Measurements from ENCODE around the gene RIMBP2.

Gene RIMBP2

DNA sequence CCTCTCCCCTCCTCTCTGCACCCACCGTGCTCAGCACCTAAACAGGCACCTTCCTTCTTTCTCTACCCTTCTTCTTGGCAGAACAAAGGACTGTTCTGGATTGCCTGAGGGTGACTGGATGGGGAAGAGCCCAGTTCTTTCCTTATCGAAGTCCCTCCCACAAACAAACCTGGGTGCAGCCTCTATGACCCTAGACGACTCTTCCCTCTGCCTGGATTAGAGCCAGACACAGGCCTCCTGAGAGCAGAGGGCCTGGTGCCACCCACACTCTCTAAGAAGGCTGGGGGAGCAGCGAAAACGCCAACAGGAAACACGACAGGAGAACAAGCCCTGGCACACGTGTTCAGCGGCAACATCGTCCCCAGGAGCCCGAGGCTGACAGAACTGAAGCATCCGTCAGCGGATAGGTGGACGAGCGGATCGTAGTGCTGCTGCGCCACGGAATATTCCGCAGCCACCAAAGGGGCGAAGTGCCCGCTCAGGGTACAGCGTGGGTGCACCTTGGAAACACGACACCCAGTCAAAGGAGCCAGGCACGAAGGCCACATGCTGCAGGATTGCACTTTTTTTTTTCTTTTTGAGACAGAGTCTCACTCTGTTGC lies 38.0 kb downstream of the RIMBP2 start:
- DNase-seq: no peak

DNA sequence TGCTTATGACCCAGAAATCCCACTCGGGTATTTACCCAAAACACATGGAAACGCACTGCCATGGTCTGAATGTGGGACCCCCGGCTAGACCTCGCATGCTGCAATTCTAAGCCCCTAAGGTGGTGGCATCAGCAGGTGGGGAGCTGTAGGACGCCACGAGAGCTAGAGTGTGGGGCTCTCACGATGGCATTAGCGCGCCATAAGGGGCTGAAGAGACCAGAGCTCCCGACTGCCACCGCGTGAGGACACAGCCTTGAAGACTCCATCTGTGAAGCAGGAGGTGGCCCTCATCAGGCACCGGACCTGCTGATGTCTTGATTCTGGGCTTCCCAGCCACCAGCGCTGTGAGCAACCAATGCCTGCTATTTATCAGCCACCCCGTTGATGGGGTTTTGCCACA lies 40.3 kb downstream of the RIMBP2 start:
- DNase-seq: no peak

DNA sequence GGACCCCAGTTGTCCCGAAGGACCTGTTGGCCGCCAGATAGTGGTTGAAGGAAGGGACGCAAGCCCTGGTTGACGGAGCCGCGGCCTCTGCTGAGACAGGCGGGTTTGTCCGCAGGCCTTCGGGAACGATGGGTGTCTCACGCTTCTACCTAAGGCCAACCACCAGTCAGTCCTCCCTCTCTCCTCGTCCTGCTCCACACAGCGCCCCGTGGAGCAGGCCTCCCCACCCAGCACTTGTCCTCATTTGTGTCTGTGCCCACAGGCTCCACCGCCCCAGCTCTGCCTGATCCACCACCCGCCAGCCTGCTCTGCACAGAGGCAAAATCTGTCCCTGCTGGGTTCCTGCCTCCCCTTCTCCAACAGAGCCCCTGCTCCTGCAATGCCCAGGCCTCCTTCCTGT lies 41.0 kb downstream of the RIMBP2 start:
- no peak for DNase-seq

DNA sequence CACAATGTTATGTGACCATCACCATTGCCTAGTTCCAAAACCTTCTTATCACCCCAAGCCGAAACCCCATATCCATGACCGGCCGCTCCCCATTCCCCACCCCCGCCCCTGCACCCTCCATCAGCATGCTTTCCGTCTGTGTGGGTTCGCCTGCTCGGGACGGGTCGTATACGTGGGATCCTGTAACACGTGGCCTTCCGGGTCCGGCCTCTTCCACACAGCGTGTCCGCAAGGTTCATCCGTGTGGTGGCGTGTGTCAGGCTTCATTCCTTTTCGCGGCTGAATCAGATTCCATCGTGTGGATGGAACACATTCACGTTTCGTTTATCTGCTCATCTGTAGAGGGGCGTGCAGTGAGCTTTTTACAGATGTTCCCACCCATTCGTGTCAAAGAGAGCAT lies 41.4 kb downstream of the RIMBP2 start:
- DNase-seq: no peak

DNA sequence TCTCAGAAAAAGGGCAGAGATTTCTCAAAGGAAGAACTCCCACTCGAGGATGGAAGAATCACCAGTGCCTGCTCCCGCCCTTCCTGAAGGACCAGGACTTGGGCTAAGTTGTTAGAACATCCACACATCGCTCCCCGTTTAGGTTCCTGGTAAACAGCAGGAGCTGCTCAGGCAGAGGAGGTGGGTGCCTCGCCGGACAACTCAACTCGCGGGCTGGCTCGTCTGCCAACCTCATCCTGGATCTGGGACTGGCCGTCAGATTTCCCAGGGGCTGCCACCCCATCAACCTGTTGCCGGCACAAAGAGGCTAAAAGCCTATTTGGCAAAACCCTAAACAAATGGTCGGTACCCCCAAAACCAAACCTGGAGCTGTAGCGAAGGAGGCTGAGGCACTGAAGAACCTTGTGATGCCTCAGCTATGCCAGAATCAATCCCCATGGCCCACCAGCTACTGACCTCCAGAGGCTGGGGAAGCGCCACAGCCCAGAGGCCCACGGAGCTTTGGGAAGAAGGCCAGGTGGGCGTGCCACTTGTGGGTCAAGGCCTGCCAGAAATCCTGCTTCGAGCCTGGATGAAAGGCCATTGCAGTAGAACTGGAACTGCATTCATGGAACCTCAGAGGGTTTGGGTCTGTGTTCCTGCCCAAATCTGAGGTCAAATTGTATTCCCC lies 42.9 kb downstream of the RIMBP2 start:
- no peak for DNase-seq

DNA sequence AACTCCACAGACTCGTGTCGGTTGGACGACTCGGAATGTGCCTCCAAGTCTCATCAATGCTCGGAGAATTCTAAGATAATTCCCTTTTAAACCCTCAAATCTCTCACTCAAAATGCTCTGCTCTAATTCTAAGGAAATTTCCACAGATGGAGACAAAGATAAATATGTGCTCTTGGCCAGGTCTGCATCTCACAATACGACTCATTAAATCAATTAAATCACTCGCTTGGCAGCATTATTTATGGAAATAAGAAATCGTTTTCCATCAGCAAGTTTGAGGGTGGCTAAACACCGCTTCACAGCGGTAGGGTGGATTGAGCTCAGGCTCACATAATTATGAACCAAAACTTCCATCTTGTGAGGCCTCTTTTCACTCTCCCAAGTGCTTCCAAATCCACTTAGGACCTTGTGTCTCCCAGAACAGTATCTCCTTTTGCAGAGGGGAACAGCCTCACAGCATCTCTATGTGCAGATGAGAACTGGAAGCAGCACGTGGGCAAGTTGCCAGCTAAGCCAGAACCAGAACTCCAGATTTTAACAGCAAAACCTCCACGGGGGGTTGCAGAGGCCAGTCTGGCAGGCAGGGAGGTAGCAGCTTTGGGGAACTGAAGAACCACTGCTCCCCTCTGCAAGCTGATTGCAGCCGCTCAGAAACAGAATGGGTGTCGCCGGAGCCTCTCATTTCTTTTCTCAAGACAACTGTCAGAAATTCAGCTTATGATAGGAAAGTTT lies 43.8 kb downstream of the RIMBP2 start:
- DNase-seq: no peak

DNA sequence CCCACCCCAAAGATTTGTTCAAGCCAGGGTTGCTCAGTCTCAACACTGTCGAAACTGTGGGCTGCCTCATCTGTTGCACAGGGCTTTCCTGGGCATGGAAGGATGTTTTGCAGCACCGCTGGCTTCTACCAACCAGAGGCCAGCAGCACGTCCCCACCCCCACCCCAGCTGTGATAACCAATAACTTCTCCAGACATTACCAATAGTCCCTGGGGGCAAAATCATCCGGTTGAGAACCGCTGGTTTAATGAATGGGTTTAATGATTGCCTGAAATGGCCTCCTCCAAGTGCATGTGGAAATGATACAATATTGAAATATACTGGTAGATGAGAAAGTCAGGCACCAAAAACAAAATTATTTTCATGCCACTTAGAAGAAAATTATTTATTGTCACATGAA lies 44.5 kb downstream of the RIMBP2 start:
- no peak for DNase-seq

DNA sequence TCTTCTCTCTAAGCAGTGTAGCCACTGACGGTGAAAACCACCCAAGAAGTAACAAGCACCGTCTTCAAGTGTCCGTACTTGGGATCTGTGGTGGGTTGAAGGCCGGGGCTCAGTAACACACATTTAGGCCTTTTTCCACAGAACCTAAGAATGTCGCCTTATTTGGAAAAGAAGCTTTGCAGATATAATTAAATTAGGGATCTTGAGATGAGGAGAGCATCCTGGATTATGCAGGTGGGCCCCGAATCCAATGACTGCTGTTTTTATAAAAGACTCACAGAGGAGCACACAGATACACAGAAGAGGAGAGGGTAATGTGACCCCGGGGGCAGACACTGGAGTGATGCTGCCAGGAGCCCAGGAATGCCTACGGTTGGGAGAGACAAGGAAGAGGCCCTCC lies 46.3 kb downstream of the RIMBP2 start:
- no peak for DNase-seq

DNA sequence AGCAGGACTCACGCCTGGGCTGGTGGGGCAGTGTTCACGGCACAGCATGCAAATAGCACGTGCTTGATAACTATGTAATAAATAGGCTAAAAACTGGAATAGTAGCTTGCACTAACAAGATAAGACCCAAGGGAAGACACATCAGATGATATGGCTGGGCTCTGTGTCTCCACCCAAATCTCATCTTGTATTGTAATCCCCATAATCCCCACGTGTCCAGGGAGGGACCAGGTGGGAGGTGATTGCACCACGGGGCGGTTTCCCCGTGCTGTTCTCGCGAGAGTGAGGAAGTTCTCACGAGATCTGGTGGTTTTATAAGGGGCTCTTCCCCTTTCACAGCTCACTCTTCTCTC lies 46.9 kb downstream of the RIMBP2 start:
- no peak for DNase-seq

DNA sequence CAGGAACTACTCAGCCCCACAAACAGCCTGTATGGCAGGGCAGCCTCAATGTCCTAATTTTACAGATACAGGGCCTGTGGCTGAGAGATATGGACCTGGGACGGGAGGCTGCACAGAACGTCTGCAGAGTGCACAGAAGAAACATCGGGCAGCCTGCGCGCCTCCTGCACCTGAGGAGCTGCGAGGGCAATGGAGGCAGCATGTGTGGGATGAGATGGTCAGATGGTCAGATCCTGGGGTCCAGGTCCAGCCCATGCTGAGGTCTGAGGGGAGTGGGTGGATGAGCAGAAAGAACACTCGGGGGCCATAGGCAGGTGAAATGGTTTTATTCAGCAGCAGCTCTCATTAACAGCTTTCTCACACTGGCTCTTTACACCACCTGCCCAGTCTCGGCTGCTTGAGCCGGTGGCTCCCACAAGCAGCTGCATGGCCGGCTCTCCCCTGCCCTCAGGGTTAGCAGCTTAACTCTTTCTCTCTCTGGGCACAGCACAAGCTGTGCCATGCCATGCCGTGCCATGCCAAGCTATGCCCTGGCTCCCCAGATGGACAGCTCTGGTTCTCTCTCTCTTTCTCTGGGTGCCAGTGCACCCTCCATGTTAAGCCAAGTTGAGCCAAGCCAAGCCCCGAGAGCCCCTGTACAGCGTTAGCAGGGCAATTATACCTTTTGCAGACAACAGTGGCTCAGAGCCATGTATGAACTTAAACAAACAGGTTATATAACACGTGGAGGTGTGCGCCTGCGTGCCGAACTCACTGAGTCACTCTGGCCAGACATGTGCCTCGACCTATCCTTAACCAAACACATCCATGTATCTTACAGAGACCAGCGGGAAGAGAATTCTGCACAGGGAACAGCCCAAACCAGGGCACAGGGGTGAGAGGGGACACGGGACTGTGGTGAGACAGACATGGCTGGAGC lies 47.6 kb downstream of the RIMBP2 start:
- no peak for DNase-seq

DNA sequence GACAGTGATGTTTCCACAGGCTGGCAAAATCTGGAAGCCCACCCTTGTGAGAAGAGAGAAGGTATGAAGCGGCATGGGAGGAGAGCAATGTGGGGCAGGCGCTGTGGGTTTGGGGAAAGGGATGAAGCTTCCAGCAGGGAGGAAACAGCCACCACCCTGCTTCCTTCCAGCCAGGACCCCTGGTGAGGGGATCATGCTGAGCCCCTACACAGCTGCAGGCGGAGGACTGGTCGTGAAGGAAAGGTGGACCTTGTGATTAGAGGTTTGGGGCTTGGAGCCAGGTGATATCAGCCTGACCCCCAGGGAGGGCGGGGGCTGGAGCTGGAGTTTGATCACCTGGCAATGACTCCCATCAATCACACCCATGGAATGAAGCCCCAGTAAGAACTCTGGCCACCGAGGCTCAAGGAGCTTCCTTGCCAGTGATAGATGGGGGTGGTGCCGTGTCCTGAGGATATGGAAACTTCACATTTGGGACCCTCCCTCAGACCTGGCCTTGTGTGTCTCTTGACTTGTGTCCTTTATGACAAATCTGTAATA lies 48.6 kb downstream of the RIMBP2 start:
- no peak for DNase-seq

DNA sequence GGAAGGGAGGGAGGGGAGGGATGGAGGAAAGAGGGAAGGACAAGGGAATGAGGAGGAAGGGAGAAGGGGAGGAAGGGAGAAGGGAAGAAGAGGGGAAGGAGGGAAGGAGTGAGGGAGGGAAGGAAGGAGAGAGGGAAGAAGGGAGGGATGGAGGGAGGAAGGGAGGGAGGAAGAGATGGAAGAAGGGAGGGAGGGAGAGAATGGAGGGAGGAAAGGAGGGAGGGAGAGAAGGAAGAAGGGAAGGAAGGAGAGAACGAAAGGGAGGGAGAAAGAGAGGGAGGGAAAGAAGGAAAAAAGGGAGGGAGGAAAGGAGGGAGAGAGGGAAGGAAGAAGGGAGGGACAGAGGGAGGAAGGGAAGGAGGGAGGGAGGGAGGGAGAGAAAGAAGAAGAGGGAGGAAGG lies 49.5 kb downstream of the RIMBP2 start:
- no peak for DNase-seq

DNA sequence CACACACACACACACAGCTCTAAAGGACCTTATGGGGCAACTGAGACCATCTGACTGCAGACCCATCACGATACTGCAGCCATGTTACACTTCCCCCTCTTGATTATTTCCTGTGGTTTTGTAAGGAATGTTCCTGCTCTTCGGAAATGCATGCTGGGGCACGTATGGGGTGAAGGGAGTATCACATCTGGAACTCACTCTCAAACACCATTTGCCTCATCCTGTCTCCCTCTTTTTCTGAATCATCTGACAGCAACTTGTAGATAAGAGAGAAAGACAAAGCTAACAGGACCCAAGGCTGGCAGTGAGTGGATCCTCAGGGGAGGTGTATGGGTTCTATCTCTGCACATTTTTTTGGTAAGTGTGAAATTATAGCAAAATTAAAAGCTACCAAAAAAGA lies 50.3 kb downstream of the RIMBP2 start:
- no peak for DNase-seq

DNA sequence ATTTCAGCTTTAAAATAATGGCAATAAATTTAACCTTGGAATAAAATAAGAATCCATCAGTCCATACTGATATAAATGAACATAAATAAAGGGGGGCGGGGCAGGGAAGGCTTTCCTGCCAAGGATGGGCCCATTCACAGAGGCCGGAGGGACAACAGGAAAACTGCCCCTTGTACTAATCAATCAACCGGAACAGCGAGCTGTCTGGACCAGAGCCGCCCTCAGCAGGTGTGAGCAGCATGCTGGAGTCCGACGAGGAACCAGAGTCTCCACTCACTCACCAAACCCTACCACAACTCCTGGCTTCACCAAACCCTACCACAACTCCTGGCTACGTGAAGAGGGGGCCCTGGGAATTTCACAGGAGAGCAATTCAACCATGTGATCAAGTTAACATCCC lies 51.3 kb downstream of the RIMBP2 start:
- no peak for DNase-seq

DNA sequence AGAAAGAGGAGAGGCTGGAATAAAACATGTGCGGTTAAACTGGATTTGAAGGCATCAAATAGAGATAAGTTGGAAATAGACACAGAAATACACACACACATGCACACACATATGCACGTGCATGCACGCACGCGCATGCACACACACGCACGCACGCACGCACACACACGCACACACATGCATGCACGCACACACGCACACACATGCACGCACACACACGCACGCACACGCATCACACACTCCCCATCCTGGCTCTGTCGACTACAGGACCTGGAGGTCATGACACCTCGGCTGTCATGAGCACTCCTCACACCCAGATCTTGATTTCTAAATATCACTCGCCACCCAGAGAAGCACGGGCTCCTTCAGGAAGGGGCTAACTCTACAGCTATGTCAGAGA lies 51.8 kb downstream of the RIMBP2 start:
- DNase-seq: no peak

DNA sequence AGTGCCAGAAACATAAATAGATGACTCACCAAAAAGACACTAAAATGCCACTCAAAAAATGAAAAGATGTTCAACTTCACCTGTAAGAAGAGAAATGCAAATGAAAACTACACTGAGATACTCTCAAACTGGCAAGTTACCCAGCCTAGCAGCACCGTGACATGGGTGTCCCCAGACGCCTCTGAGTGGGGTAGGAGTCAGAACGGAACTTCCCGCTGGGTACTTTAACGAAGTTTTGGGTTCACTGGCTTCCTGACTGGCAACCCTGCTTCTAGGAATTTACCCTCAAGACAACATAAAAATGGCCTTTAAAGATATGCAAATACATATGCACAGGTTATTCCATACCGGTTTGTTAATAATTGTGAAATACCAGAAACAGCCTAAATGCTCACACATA lies 52.6 kb downstream of the RIMBP2 start:
- peak; percentile 31 for DNase-seq

DNA sequence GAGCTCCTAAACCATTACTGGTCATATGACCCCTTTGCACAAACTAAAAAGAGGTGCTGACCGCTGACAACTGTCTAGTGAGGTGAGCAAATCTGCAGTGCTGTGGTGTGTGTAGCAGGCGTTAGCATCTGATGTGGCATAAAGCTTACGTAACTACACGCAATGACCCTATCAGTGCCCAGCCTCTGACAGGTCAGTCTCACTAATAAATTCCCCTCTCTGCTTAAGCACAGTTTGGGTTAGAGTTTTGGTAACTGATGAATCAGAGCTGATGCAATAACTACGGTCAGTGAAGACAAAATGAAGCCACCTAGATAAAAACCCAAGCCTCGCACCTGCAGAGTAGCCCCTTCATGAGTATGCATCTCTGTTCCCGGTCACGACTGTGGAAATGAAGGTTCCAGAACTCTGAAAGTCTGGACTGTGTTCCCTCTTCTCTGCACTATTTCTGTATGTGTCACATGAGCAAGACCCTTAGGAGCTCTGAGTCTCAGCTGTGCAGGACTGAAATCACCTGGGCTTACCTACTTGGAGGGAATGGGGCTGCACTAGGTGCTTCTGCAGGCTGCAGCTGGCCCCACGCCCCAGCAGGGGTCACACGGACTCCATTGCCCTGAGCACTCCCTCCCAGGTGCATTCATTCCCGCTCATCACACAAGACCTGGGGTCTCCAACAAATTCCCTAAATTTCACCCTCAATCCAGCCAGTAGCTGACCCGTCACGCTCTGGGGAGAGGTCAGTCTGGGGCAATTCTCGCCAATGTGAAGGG lies 54.4 kb downstream of the RIMBP2 start:
- no peak for DNase-seq

DNA sequence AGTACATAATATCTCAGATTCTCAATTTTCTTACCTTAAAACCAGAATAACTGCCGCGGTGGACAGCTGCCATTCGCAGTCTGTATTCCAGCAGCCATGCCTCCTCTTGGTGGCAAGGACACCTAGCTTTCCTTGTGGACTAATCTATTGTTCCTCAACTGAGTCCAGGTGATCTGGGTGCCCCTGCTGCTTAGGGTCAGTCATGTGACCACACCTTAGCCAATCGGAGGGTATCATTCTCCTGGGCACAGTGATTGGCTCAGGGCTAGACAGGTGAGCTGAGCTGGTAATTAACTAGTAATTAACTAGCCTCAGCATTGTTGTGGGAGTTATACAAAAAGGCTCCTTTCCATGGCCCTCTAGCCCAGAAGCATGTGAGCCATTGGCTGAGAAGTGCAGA lies 55.0 kb downstream of the RIMBP2 start:
- no peak for DNase-seq

DNA sequence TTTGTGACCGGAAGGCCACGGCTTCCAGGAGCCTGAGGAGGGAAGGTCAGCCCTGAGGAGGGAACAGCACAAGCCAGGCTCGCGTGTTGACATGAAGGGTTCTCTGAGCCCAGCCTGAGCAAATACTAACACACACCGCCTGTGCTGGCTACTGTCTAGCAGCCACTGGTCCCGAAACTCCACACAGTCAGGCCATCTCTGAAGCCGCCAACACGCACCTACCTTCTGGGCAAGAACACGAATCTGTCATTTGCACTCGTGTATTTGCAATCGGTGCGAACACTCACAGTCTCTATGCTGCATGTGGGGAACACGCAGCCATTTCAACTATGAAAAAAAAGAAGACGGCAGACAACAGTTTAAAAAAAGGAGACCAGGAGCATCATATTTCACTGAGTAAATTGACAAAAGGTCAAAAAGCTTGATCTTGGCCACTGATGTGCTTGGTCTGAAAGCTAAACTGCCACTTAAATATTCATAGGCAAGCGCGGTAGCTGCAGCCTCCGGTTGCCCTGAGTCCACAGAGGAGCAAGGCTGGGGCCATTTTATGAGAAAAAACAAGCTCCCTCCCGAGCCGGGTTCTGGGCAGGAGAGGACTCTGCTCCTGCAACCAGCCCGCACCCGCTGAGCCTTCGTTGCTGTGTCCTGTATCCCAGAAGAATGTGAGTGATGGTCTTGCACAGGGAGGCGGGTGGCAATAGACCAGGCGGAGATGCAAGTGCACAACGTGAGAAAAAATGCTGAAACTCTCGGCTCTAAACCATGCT lies 57.8 kb downstream of the RIMBP2 start:
- peak; percentile 55 for DNase-seq

DNA sequence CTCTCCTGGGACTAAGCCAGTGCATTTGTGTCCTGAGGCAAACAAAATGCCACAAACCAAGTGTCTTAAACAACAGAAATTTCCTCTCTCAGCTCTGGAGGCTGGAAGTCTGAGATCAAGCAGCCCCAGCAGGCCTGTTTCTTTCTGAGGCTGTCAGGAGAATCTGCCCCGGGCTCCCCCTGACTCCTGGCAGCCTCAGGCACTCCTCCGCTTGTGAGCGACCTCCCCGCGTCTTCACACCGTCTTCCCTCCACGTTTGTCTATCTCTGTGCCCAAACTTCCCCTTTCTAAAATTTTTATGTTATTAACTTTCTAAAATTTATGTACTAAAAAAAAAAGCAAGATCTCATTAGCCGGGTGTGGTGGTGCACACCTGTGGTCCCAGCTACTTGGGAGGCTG lies 59.7 kb downstream of the RIMBP2 start:
- DNase-seq: no peak

DNA sequence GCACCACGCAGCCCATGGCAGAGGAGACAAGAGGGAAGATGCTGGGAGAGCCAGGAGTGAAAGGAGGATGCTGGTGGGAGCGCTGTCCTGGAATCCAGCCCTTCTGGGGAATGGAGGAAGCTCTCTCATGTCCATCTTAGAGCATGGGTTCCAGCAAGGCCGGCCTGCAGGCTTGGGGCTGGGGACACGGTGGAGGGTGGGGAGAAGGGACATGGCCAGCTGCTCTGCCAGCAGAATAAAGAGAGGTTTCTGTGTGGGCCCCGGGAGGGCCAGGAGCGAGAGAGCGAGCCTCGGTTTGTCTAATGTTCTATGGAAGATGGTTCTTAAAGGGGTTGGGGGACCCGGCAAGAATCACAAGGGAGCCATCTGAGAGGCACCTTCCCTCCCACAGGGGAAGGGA lies 60.2 kb downstream of the RIMBP2 start:
- DNase-seq: no peak

DNA sequence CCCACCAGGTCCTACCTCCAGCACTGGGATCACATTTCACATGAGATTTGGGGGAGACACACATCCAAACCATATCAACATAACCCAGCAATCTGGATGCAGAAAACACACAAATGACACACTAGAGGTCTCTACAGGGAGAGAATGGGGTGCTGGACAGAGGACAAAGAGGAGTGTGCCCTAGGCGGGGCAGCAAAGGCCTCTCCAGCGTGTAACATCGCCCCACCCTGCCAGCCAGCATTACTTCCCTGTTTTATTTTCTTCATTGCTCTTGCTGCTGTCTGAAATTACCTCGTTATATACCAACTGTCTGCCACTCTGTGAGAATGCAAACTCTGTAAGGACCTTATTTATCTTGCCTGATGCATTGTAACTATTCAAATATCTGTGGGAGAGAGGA lies 61.1 kb downstream of the RIMBP2 start:
- DNase-seq: peak; percentile 78

Data from NCI-H526 treated with DMSO at 0.1 percent for 48 hours (cell line).